GM12878 (cell line): Measurements from ENCODE around the gene PEX16. TPM values are rescaled to one million over a fixed set of nuclear protein-coding genes. Genes with fewer than 3 reads are reported as not detected.
A peak's percentile ranks its signal among the peaks of the same experiment; 100 is the strongest.

Source experiments
- ATF7 ChIP-seq: fragments of 450-650 bp; IDR thresholded peaks from 2 replicates; pipeline ENCODE4 v1.6.1; 2016; ENCODE audit warnings: low read depth, mild to moderate bottlenecking
- CTCF ChIP-seq, 3 experiments: IDR thresholded peaks in 2 of 3; conservative IDR thresholded peaks in 1 of 3; 2 replicates each; pipeline ENCODE4 v1.5.1; 2011; ENCODE audit warnings: low read depth in 3 of 3, low read length in 3 of 3, mild to moderate bottlenecking in 3 of 3, control low read depth in 2 of 3, moderate library complexity in 2 of 3, inconsistent platforms in 1 of 3, mixed read lengths in 1 of 3; ENCODE audit not compliant: control insufficient read depth in 2 of 3, insufficient read depth in 1 of 3; ENCODE audit errors: extremely low read depth in 1 of 3
- NR2F1 ChIP-seq: fragments of 450-650 bp; conservative IDR thresholded peaks from 2 replicates; pipeline ENCODE4 v1.6.1; 2017; ENCODE audit warnings: mild to moderate bottlenecking
- RAD21 ChIP-seq: IDR thresholded peaks from 2 replicates; pipeline ENCODE4 v1.6.1; 2011; ENCODE audit warnings: mild to moderate bottlenecking, low read depth, low read length, moderate library complexity; ENCODE audit not compliant: insufficient read depth
- TCF7 ChIP-seq: IDR thresholded peaks from 2 replicates; pipeline ENCODE4 v1.6.1; 2014; ENCODE audit warnings: antibody characterized with exemption, borderline replicate concordance
- ZBTB40 ChIP-seq: fragments of 450-650 bp; IDR thresholded peaks from 2 replicates; pipeline ENCODE4 v1.6.1; 2016; ENCODE audit warnings: mild to moderate bottlenecking, moderate library complexity, borderline replicate concordance
- polyA plus RNA-seq, 11 experiments: library from polyadenylated mRNA; depleted of rRNA in 4 of 11; unstranded in 6 of 11; stranded (reverse) in 5 of 11; fragments of >200 nt; fragmentation: Nextera tagmentation in 4 of 11; fragmentation: Illumina TruSeq in 1 of 11; extraction: Ambion mirVana in 4 of 11; extraction: Trizol in 1 of 11; gene quantifications; 1 replicate in 1 of 11; 2 replicates in 10 of 11; pipeline versions ENCODE4 v1.2.1 to v1.2.3, GENCODE V29; 2011 to 2016; ENCODE audit warnings: inconsistent platforms in 2 of 11, missing spikeins in 2 of 11, low read depth in 1 of 11
- total RNA-seq, 4 experiments: library from RNA; depleted of rRNA in 3 of 4; stranded (reverse); fragments of >200 nt in 3 of 4; fragmentation: Illumina TruSeq in 1 of 4; extraction: Trizol in 1 of 4; gene quantifications; 2 replicates each; pipeline versions ENCODE4 v1.2.1 to v1.2.3, GENCODE V29; 2013 to 2021
- TF ChIP-seq, protein P1 (sequence below): fragments of 450-650 bp; IDR thresholded peaks from 2 replicates; pipeline ENCODE4 v1.6.1; 2016; ENCODE audit warnings: mild to moderate bottlenecking

PEX16 gene
- total and polyA plus RNA-seq, 10 of the 15 experiments (the other 5 are each of a cell fraction or from before 2014, with no cell fraction given) = 1.4 to 53.5 (median 27.6) TPM

DNA sequence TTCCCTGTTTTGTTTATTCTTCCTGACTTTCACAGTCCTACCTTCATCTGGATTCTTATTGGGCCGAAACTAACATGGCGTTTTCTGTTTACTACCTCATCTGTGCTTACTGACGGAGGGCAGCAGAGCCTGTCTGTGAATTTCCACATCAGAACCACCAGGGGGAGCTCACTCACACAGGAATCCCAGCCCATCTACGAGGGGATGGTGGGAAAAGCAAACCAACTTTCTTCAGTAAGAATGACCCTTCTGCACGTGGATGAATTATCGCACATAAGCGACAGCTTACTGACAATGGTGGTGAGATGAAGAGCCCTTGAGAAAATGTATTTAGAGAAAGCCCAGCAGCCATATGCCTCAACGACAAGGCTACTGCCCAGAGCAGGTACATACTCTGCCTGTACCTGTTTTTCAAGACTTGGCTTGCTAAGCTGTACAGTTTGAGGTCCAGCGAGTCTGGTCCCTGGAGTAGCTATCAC is 47.3 kb upstream of the PEX16 start (continued):
- TF ChIP-seq ZBTB40 (no peak), NR2F1 (no peak), CTCF (IDR thresholded peaks at IDR 0.05 in 2 of 3, conservative IDR thresholded peaks at IDR 0.05 in 1 of 3; ENCODE audit: control insufficient read depth in 2 of 3, extremely low read depth in 1 of 3, insufficient read depth in 1 of 3, low read depth in 3 of 3, low read length in 3 of 3) (peak; percentile 85 to 97 (median 90)), ATF7 (peak; percentile 25; the same call in 1 of the 2 replicates), TCF7 (no peak), RAD21 (peak; percentile 81)
- TF ChIP-seq, protein P1, sequence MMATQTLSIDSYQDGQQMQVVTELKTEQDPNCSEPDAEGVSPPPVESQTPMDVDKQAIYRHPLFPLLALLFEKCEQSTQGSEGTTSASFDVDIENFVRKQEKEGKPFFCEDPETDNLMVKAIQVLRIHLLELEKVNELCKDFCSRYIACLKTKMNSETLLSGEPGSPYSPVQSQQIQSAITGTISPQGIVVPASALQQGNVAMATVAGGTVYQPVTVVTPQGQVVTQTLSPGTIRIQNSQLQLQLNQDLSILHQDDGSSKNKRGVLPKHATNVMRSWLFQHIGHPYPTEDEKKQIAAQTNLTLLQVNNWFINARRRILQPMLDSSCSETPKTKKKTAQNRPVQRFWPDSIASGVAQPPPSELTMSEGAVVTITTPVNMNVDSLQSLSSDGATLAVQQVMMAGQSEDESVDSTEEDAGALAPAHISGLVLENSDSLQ = peak; percentile 27; the same call in 1 of the 2 replicates
